Lung (tissue), 12 donors: Measurements from ENCODE around the gene MAPKBP1. TPM values are rescaled to one million over a fixed set of nuclear protein-coding genes. Genes with fewer than 3 reads are reported as not detected.

Experiments
- ATAC-seq: fragments of 200-7000 bp; cut with Tn5 transposase; one replicate; pipeline ENCODE4 v1.9.1; 2020; ENCODE audit warnings: moderate number of reproducible peaks; ENCODE audit not compliant: insufficient read depth, low FRiP score
- DNase-seq, 3 donors: peaks; one replicate each; pipeline ENCODE4 v3.0.0-alpha.2; 2013 to 2017
- H3K27ac ChIP-seq, 2 donors: one replicate each; pipeline ENCODE4 v1.5.1; 2013; ENCODE audit warnings: mild to moderate bottlenecking in 2 of 2, moderate library complexity in 2 of 2, control low read depth in 1 of 2, inconsistent platforms in 1 of 2, low read depth in 1 of 2, low read length in 1 of 2
- H3K27me3 ChIP-seq, 3 donors: one replicate each; pipeline ENCODE4 v1.5.1; 2013; ENCODE audit warnings: low read length in 2 of 3; ENCODE audit not compliant: control insufficient read depth in 3 of 3, insufficient read depth in 3 of 3
- H3K36me3 ChIP-seq, 4 donors: one replicate each; pipeline ENCODE4 v1.5.1; 2013; ENCODE audit warnings: low read length in 4 of 4, mild to moderate bottlenecking in 1 of 4, moderate library complexity in 1 of 4; ENCODE audit not compliant: control insufficient read depth in 4 of 4, insufficient read depth in 4 of 4
- H3K4me1 ChIP-seq, 5 donors: one replicate each; pipeline ENCODE4 v1.5.1; 2013; ENCODE audit warnings: low read length in 5 of 5, mild to moderate bottlenecking in 2 of 5, moderate library complexity in 1 of 5; ENCODE audit not compliant: control insufficient read depth in 5 of 5, insufficient read depth in 5 of 5
- H3K4me3 ChIP-seq: one replicate; pipeline ENCODE4 v1.5.1; 2013; ENCODE audit warnings: mild to moderate bottlenecking, control low read depth, moderate library complexity
- H3K9ac ChIP-seq, 2 donors: one replicate each; pipeline ENCODE4 v1.5.1; 2013; ENCODE audit warnings: low read length in 2 of 2, control low read depth in 1 of 2; ENCODE audit not compliant: insufficient read depth in 1 of 2
- H3K9me3 ChIP-seq, 4 donors: one replicate each; pipeline ENCODE4 v1.5.1; 2013; ENCODE audit warnings: low read length in 3 of 4, mild to moderate bottlenecking in 1 of 4, moderate library complexity in 1 of 4; ENCODE audit not compliant: control insufficient read depth in 4 of 4, insufficient read depth in 3 of 4
- CTCF ChIP-seq: IDR thresholded peaks from 2 replicates; pipeline ENCODE4 v1.5.1; 2012; ENCODE audit warnings: mild to moderate bottlenecking; ENCODE audit errors: control extremely low read depth, extremely low read depth
- whole genome bisulfite sequencing, 2 donors: extraction: QIAGEN DNeasy Blood & Tissue Kit; methylation state at CpG; one replicate each; pipeline ENCODE4 v1.1.7; 2013; 5-methylcytosine and 5-hydroxymethylcytosine counted together
- polyA plus RNA-seq, 2 donors: library from polyadenylated mRNA; stranded (reverse); fragments of 200-250 nt; gene quantifications; one replicate each; pipeline ENCODE4 v1.2.1, GENCODE V29; 2013
- total RNA-seq, 2 donors: library from RNA; depleted of rRNA in 1 of 2; stranded (reverse); fragments of >200 nt in 1 of 2; gene quantifications; one replicate each; pipeline ENCODE4 v1.2.1, GENCODE V29; 2014 to 2021
- donor health status: control.
- donor health status: control.
- donor health status: Bipolar disorder and iron deficiency.
- donor health status: healthy.
- donor health status: DM: yes; HTN: yes; CAD: no.

MAPKBP1 gene
- total and polyA plus RNA-seq, 4 donors, result 7.2 to 25.7 (median 16.4) TPM

GRCh38 chr15:41814534-41814933 lies 40.2 kb downstream of the MAPKBP1 start:
- ATAC-seq, result no peak
- WGBS, 2 donors, result 90 to 92% methylated on average over 5 of the region's 5 CpGs
- H3K27me3 ChIP-seq, result no peaks in the 10 kb centered on the region
- no peak overlapping the region for H3K9ac ChIP-seq
- TF ChIP-seq CTCF, result no peak
- H3K4me3 ChIP-seq, result no peak overlapping the region
- peaks cover 6 to 60% (median 29%) of the 10 kb centered on the region in 4 donors for H3K36me3 ChIP-seq
- no peak for DNase-seq
- H3K27ac ChIP-seq, result no peak overlapping the region
- no peaks in the 10 kb centered on the region for H3K4me1 ChIP-seq
- H3K9me3 ChIP-seq, result peaks cover 0 to 3% (median 0%) of the 10 kb centered on the region in 4 donors

GRCh38 chr15:41816788-41817187 lies 42.5 kb downstream of the MAPKBP1 start:
- 97 to 98% methylated on average over 9 of the region's 9 CpGs for WGBS, 2 donors
- H3K36me3 ChIP-seq, result peaks cover 6 to 77% (median 31%) of the 10 kb centered on the region in 4 donors

GRCh38 chr15:41817327-41817726 lies 43.0 kb downstream of the MAPKBP1 start:
- Histone ChIP-seq H3K27me3 (no peaks in the 10 kb centered on the region), H3K4me3 (no peak overlapping the region), H3K4me1 (no peaks in the 10 kb centered on the region), H3K36me3 (peaks cover 6 to 81% (median 30%) of the 10 kb centered on the region in 4 donors), H3K27ac (no peak overlapping the region), H3K9ac (no peak overlapping the region), H3K9me3 (peaks cover 0 to 3% (median 0%) of the 10 kb centered on the region in 4 donors)
- ATAC-seq (no peak), DNase-seq (no peak)
- 92 to 93% methylated on average over 14 of the region's 14 CpGs for WGBS, 2 donors
- no peak for TF ChIP-seq CTCF

More at GRCh38 chr15:41816788-41817187, 42.5 kb downstream of the MAPKBP1 start:
- Histone ChIP-seq H3K4me1 (no peaks in the 10 kb centered on the region), H3K27ac (no peak overlapping the region), H3K9me3 (peaks cover 0 to 3% (median 0%) of the 10 kb centered on the region in 4 donors), H3K4me3 (no peak overlapping the region), H3K9ac (no peak overlapping the region), H3K27me3 (no peaks in the 10 kb centered on the region)
- DNase-seq, result no peak
- ATAC-seq, result no peak
- no peak for TF ChIP-seq CTCF

GRCh38 chr15:41817781-41818180 lies 43.5 kb downstream of the MAPKBP1 start:
- no peak overlapping the region for H3K27ac ChIP-seq
- H3K4me1 ChIP-seq, result no peaks in the 10 kb centered on the region
- no peaks in the 10 kb centered on the region for H3K27me3 ChIP-seq
- H3K9me3 ChIP-seq, result peaks cover 0 to 3% (median 0%) of the 10 kb centered on the region in 4 donors
- H3K9ac ChIP-seq, result no peak overlapping the region
- ATAC-seq (no peak), DNase-seq (no peak)
- 89 to 96% methylated on average over 6 of the region's 6 CpGs for WGBS, 2 donors
- peaks cover 6 to 81% (median 30%) of the 10 kb centered on the region in 4 donors for H3K36me3 ChIP-seq
- TF ChIP-seq CTCF, result no peak
- H3K4me3 ChIP-seq, result no peak overlapping the region
